Uterus (tissue), 2 donors: ENCODE results near the gene REM1.

ENCODE experiments used
- CTCF ChIP-seq, 4 experiments: fragments of 200-600 bp in 2 of 4; fragments of 450-650 bp in 2 of 4; sonication (generic) in 2 of 4; IDR thresholded peaks; one replicate each; pipeline ENCODE4 v1.5.1; 2016 to 2019; ENCODE audit warnings: antibody characterized with exemption in 4 of 4, mild to moderate bottlenecking in 2 of 4, moderate library complexity in 1 of 4
- POLR2A ChIP-seq, 2 donors: fragments of 450-650 bp; IDR thresholded peaks; one replicate each; pipeline ENCODE4 v1.6.1; 2016; ENCODE audit warnings: antibody characterized with exemption in 2 of 2, mild to moderate bottlenecking in 1 of 2, moderate library complexity in 1 of 2

GRCh38 chr20:31472395-31473330 is 2.4 kb upstream of the REM1 start:
- no peak for TF ChIP-seq CTCF (IDR thresholded peaks at IDR 0.05)
- no peak for TF ChIP-seq POLR2A (IDR thresholded peaks at IDR 0.05)
